HG03460 (cell line): ENCODE results near the gene CATSPER2.
"Not testable (repeated sequence)": the region's sequence is repeated elsewhere in the genome, so short reads cannot be mapped to it uniquely, and the experiment has no call there.

Source experiments
- ATAC-seq: cut with Tn5 transposase; IDR thresholded peaks from one replicate; pipeline ENCODE4 v1.9.1; 2021; ENCODE audit not compliant: unreplicated experiment

CATSPER2 gene

GRCh38 chr15:43648649-43649429, at the start of gene CATSPER2:
Gene CATSPER2 (minus strand): TSS chr15:43648844. CDS start chr15:43648061, 783 bp downstream.
- ATAC-seq, result no peak

DNA sequence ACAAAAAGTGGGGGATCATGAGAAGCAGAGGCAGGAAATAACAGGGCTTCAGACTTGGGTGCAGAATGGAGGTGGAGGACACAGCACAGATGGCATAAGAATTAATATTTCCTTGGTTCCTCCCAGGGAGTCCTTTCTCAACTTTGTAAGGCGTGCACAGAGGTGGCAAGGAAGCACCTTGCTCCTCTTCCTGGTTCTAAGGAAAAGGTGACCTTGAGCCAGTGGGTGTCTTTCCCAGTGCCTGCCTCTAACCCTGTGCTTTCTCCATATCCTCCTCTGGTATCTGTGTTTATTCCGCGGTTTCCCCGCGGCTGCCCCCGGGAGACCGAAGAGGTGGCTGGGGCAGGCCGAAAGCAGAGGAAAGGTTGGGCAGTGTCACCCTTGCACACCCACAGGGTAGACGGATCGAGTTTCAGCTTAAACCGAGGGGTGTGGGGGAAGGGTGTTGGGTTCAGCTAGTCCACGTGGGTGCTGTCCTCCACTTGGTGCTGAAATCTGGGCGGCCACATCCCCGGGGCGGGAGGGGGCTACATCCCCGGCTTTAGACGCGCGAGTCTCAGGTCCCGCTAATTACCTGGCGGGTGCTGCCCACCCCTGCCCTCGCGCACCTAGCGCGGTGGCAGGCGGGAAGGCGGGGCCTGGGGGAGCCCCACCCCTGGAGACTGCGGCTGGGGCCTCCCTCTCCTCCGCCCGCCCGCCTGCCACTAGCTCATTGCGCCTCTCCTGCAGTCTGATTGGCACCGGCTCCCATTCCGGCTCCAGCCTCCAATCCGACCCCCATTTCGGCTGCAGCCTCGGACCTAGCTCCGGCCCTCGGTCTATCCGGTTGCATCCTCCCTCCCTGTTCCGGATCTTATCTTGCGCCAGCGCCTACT, 44.7 kb upstream of the CATSPER2 start, which contains the start of gene CKMT1A:
Gene CKMT1A (plus strand): TSS at position 712 of the 875 bp plus-strand sequence. CDS start 192 bp downstream, outside the sequence.
- not testable (repeated sequence) for ATAC-seq

DNA sequence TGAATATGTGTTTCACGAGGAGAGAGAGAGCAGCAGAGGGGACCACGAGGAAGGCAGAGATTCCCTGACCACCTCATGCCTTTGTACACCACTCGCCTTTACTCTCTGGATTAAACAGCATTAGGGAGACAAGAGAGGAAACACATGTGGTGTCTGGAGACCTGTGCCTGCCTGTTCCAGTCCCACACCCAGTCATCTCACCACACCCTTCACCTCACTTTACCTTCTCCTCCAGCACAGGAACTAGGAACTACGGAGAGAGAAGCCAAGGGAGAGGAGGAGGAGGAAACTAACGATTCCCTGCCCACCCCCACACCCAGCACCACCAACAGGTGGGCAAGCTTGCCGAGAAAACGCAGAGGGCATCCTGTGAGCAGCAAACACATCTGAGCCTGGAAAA, 44.0 kb upstream of the CATSPER2 start:
- ATAC-seq, result not testable (repeated sequence)

- ATAC-seq, result peak; percentile 96
Observed at GRCh38 chr15:43689604-43690301, 41.1 kb upstream of the CATSPER2 start.

GRCh38 chr15:43674175-43674574, 25.5 kb upstream of the CATSPER2 start:
- not testable (repeated sequence) for ATAC-seq

DNA sequence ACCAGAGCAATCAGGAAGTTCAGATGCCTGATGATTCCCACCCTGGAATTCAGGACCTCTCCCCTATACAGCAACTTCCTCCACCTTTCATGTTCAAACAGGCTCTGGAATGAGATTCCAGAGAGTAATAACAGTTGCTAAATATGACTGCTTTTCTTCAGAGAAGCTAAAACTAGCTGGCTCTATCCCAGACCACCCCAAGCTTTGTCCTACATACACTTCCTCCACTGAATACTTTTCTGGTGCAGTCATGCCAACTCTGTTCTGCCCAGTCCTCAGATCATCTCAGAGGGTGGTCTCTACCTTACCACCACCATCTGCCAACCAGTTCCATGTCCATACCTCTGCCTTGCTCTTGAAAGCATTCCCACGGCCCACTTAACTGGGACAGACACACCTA, 17.5 kb upstream of the CATSPER2 start:
- not testable (repeated sequence) for ATAC-seq

DNA sequence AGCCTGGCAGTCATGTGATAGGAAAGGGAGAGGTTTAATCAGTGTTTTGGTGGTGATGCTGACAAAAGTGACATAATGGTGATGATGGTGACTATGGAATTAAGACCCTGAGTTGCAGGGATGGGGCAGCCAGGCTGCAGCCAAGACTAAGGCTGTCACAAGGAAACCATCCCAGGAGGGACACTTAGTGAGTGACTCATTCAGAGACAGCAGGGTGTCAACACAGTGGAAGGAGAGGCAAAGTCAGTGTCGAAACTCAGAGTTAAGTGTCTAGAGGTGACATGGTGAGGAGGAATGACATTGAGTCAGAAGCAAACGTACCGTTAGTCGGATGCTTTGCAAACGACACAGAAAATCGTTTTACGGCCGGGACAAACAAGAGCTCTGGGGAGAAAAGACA, 14.7 kb upstream of the CATSPER2 start:
- not testable (repeated sequence) for ATAC-seq

- ATAC-seq, result not testable (repeated sequence)
Observed at GRCh38 chr15:43662293-43662692, 13.6 kb upstream of the CATSPER2 start.

GRCh38 chr15:43659727-43660126, 11.1 kb upstream of the CATSPER2 start:
- ATAC-seq, result not testable (repeated sequence)

DNA sequence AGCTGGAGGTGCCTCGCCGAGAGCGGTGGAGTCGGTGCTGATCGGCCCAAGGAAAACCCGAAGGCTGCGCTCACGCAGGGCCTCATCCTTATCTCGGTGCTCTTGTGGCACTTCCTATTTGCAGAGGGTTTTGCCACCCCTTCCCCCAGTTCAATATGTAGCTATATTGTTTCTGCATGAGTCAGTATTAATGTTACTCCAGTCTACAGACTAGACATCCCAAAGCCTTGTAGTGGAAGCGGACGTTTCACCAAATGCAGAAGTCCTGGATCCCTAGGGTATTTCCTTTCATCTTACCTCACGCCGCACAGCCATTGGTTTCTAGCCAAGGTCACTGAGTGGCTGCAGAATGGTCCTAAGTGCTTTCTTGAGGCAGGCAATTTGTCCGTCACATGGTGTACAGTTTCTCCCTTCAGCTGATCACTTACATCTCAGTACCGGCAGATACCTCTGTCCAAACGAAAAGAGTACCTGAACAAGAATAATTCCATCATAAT, 834 bp upstream of the CATSPER2 start:
- not testable (repeated sequence) for ATAC-seq

DNA sequence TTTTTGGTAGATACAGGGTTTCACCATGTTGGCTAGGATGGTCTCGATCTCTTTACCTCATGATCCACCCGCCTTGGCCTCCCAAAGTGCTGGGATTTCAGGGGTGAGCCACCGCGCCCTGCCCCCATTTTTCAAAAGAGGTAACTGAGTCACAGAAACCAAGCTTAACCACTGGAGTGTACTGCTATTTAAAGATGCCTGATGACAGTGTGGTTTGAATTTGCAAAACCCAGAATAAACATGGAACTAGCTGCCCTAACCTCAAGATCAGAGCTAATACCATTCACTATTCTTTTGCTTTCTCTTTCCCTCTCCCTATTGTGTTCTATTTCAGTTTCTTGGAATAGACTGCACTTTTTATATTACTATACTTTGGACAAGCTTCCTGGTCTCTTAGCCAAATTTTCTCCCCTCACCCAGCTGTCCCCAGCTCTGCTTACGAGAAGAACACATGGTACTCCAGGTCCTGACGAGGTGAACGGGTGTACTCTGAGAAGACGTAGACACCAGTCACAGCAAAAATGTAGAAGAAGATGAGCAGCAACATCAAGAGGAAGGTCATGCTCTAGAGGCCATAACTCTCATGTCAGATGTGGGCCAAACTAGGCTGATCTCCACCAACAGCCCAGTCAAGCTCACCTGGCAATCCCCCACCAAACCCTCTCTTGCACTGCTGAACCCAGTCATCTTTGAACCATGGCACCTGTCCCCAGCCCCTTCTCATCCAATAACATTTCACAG, 10.0 kb downstream of the CATSPER2 start:
- not testable (repeated sequence) for ATAC-seq

- ATAC-seq, result not testable (repeated sequence)
Observed at GRCh38 chr15:43626937-43627336, 21.7 kb downstream of the CATSPER2 start.

DNA sequence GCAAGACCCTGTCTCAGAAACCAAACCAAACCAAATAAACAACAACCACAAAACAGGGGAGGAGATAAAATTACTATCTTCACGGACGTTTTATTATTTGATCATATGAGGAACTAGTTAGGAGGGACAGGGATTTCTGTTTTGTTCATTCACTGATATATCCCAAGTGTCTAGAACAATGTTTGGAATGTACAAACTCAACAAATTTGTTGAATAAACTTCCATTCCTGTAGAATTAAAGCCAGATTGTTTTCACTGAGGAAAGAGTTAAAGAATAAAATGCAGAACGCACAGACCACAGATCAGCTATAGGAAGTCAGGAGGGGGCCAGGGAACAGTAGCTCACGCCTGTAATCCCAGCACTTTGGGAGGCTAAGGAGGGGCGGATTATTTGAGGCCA, 23.5 kb downstream of the CATSPER2 start:
- no peak for ATAC-seq

DNA sequence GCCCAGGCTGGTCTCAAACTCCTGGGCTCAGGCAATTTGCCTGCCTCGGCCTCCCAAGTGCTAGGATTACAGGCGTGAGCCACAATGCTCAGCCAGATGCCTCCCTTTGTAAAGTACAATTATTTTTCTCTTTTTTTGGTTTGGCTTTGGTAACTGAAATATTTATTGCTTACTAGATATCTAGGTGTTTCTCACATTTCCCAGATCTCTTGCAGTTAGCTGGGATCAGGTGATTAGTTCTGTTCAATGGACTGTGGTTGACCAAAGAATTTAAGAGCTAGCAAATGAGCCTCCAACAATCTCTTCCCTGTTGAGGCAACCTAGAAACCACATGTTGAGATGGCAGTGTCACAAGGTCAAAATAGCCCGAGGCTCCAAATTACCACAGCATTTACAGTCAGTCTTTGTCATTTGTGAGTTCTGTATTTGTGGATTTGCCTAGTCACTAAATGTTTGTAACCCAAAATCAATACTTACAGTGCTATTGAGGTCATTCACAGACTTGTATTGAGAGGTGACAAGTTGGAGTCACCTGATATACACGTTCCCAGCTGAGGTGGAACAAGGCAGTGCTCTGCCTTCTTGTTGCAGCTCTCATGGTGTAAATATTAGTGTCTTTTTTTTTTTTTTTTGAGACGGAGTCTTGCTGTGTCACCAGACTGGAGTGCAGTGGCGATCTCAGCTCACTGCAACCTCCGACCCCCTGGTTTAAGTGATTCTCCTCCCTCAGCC, 26.4 kb downstream of the CATSPER2 start:
- not testable (repeated sequence) for ATAC-seq

- ATAC-seq, result not testable (repeated sequence)
Observed at GRCh38 chr15:43618700-43619099, 29.9 kb downstream of the CATSPER2 start, which contains the start of gene STRC. Gene STRC (minus strand): TSS chr15:43618800. CDS start chr15:43618722, 78 bp downstream.

- not testable (repeated sequence) for ATAC-seq
Observed at GRCh38 chr15:43617750-43618149, 30.9 kb downstream of the CATSPER2 start.

GRCh38 chr15:43602233-43602632, 46.4 kb downstream of the CATSPER2 start:
- not testable (repeated sequence) for ATAC-seq

GRCh38 chr15:43600200-43600599, 48.4 kb downstream of the CATSPER2 start:
- ATAC-seq, result not testable (repeated sequence)

DNA sequence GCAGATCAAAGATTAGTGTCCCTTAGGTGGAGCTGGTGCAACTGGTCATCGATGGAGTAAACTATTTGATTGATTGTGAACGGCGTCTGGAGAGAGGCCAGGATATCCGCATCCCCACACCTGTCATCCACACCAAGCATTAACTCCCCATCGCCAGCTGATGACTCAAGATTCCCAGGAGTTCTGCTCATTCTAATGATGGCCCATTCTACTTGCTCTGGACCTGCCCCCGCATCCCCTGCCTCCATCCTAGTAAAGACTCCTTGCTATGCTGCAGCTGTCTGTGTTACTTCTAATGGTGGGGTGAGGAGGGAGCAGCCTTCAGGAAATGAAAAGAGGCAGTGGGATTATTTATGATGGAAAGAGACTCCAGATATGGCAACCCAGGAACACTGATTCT, 49.5 kb downstream of the CATSPER2 start:
- not testable (repeated sequence) for ATAC-seq
